Endothelial cell of umbilical vein (primary cell): ENCODE data around the gene MRGPRG. TPM values are rescaled to one million over a fixed set of nuclear protein-coding genes. Genes with fewer than 3 reads are reported as not detected.
A peak's percentile ranks its signal among the peaks of the same experiment; 100 is the strongest.

Experiments
- BruUV-seq: library from RNA; stranded (reverse); fragments of 400-500 nt; replicated peaks from 2 replicates; lab custom pipeline; 2021; lab: Mats Ljungman, UMichigan
- CTCF ChIA-PET: fragments of 300-600, 350-600 bp; sonication (Branson Sonifier 250); formaldehyde crosslinking; loops from one replicate; lab custom pipeline; 2021; ENCODE audit warnings: antibody characterized with exemption, inconsistent platforms; lab: Charles Lee
- POLR2A ChIA-PET: fragments of 300-600, 350-600 bp; sonication (Branson Sonifier 250); formaldehyde crosslinking; loops from one replicate; lab custom pipeline; 2021; ENCODE audit warnings: antibody characterized with exemption, inconsistent platforms; lab: Charles Lee
- DNase-seq: peaks from one replicate; pipeline ENCODE4 v3.0.0-alpha.2; 2011; ENCODE audit warnings: low read depth, low spot score
- FAIRE-seq: peaks from 2 replicates; lab custom pipeline; 2011; peaks lifted over from hg19 to GRCh38; lab: Jason Lieb, UNC
- H2AFZ ChIP-seq: 2 replicates; pipeline ENCODE4 v1.6.0; 2012; ENCODE audit warnings: low read depth, low read length, control low read depth, inconsistent platforms
- H3K27ac ChIP-seq: 2 replicates; pipeline ENCODE4 v1.5.1; 2011; ENCODE audit warnings: low read depth, mild to moderate bottlenecking, control low read depth, low read length, moderate library complexity; ENCODE audit not compliant: insufficient read depth
- H3K27me3 ChIP-seq, 2 experiments: 2 replicates each; pipeline versions ENCODE4 v1.6.0 to v1.6.1; 2011; ENCODE audit warnings: low read length in 2 of 2, mixed read lengths in 1 of 2; ENCODE audit not compliant: control insufficient read depth in 2 of 2, insufficient read depth in 2 of 2
- H3K36me3 ChIP-seq, 2 experiments: 2 replicates in 1 of 2; 3 replicates in 1 of 2; pipeline ENCODE4 v1.5.1; 2011; ENCODE audit warnings: low read length in 2 of 2, mild to moderate bottlenecking in 1 of 2, moderate library complexity in 1 of 2; ENCODE audit not compliant: control insufficient read depth in 2 of 2, insufficient read depth in 2 of 2; ENCODE audit errors: extremely low read depth in 1 of 2
- H3K4me1 ChIP-seq: 3 replicates; pipeline ENCODE4 v1.5.1; 2011; ENCODE audit warnings: mild to moderate bottlenecking, low read length; ENCODE audit not compliant: control insufficient read depth, insufficient read depth; ENCODE audit errors: extremely low read depth
- H3K4me2 ChIP-seq: 2 replicates; pipeline ENCODE4 v1.6.1; 2011; ENCODE audit warnings: low read length, control low read depth, mixed read lengths; ENCODE audit not compliant: insufficient read depth
- H3K4me3 ChIP-seq, 3 experiments: fragments of 200-600 bp in 1 of 3; sonication (generic), shearing (Covaris generic) in 1 of 3; replicated peaks in 1 of 3; 2 replicates each; pipeline ENCODE4 v1.5.1; 2011 to 2016; ENCODE audit warnings: control low read depth in 3 of 3, low read length in 3 of 3, mild to moderate bottlenecking in 2 of 3, inconsistent platforms in 1 of 3, low read depth in 1 of 3, moderate library complexity in 1 of 3; ENCODE audit not compliant: insufficient read depth in 1 of 3
- H3K79me2 ChIP-seq: 2 replicates; pipeline ENCODE4 v1.6.0; 2012; ENCODE audit warnings: low read length, inconsistent platforms; ENCODE audit not compliant: control insufficient read depth, insufficient read depth
- H3K9ac ChIP-seq: replicated peaks from 2 replicates; pipeline ENCODE3; 2011; ENCODE audit warnings: low read length, control low read depth; ENCODE audit not compliant: insufficient read depth; ENCODE audit errors: extremely low read depth
- H3K9me1 ChIP-seq: replicated peaks from 3 replicates; pipeline ENCODE4 v1.6.0; 2011; ENCODE audit warnings: mild to moderate bottlenecking, low read length; ENCODE audit not compliant: control insufficient read depth, insufficient read depth; ENCODE audit errors: extremely low read depth
- H3K9me3 ChIP-seq: replicated peaks from 2 replicates; pipeline ENCODE4 v1.5.1; 2012; ENCODE audit warnings: low read length, inconsistent platforms; ENCODE audit not compliant: control insufficient read depth, insufficient read depth
- H4K20me1 ChIP-seq: replicated peaks from 2 replicates; pipeline ENCODE3; 2011; ENCODE audit warnings: mild to moderate bottlenecking, low read length; ENCODE audit not compliant: control insufficient read depth, insufficient read depth; ENCODE audit errors: extremely low read depth
- CTCF ChIP-seq, 2 donors: IDR thresholded peaks; 1 replicate in 1 of 2; 2 replicates in 1 of 2; pipeline ENCODE4 v1.5.1; 2011; ENCODE audit warnings: low read length in 2 of 2, mild to moderate bottlenecking in 2 of 2, moderate library complexity in 2 of 2, control low read depth in 1 of 2, inconsistent platforms in 1 of 2, low read depth in 1 of 2; ENCODE audit not compliant: insufficient read depth in 1 of 2; ENCODE audit errors: extremely low read depth in 1 of 2
- JUN ChIP-seq: IDR thresholded peaks from 2 replicates; pipeline ENCODE4 v1.6.1; 2011; ENCODE audit warnings: borderline replicate concordance, low read depth; ENCODE audit not compliant: insufficient read length, insufficient read depth
- dilution Hi-C: fragments of 300-500 bp; cut with MboI; formaldehyde crosslinking; loops from one replicate; pipeline ENCODE4 v1.15.0; 2019; ENCODE audit warnings: low sequenced_read_pairs; ENCODE audit not compliant: extremely low pct_ligation_motif_present
- intact Hi-C: fragments of 100-400 bp; cut with micrococcal nuclease; formaldehyde crosslinking; loops from one replicate; pipeline ENCODE4 v1.10.0; 2022
- polyA plus RNA-seq, 4 experiments: library from polyadenylated mRNA; depleted of rRNA in 3 of 4; stranded (reverse) in 3 of 4; unstranded in 1 of 4; fragments of >200 nt; gene quantifications; 2 replicates each; pipeline versions ENCODE4 v1.2.1 to v1.2.3, GENCODE V29; 2011 to 2012; ENCODE audit warnings: missing spikeins in 1 of 4
- total RNA-seq: library from RNA; stranded (reverse); gene quantifications from 2 replicates; pipeline ENCODE4 v1.2.3, GENCODE V29; 2021

MRGPRG gene
- total and polyA plus RNA-seq, 2 donors (not counting 3 experiments of a cell fraction or from before 2014, with no cell fraction given), result not detected

GRCh38 chr11:3195251-3196160, 23.1 kb downstream of the MRGPRG start:
- Histone ChIP-seq H3K4me2 (no peak overlapping the region), H3K27me3 (no peaks in the 10 kb centered on the region), H3K27ac (no peak overlapping the region), H3K36me3 (no peaks in the 10 kb centered on the region), H2AFZ (no peak overlapping the region), H3K4me1 (no peaks in the 10 kb centered on the region), H3K9ac (no peak overlapping the region), H3K9me1 (no peaks in the 10 kb centered on the region), H4K20me1 (no peaks in the 10 kb centered on the region), H3K9me3 (no peaks in the 10 kb centered on the region), H3K4me3 (no peak overlapping the region), H3K79me2 (no peaks in the 10 kb centered on the region)
- DNase-seq (peak; percentile 23), FAIRE-seq (no peak)
- dilution Hi-C loops (no loop called here), intact Hi-C loops (loop anchor here (1.0 kb wide), 1 partner anchor 158 kb away; no protein-coding TSS in a partner anchor)
- ChIA-PET CTCF (interaction anchor here (0.6 to 1.9 kb wide), 22 partner anchors 9 to 213 kb away, joined by 3 to 7 read pairs (median 3); partner anchors contain the start of gene OSBPL5), POLR2A (no interaction called here)
- TF ChIP-seq JUN (no peak), CTCF (IDR thresholded peaks at IDR 0.05; ENCODE audit: extremely low read depth in 1 of 2, insufficient read depth in 1 of 2, low read depth in 1 of 2, low read length in 2 of 2) (peak; percentile 36 to 52)
- BruUV-seq, result no TSS peak
